NCI-H128 (cell line): ENCODE measurements around the gene SLC17A3.

Source experiments
- DNase-seq: peaks from one replicate; lab custom pipeline; 2025; ENCODE audit not compliant: unreplicated experiment; lab: John Stamatoyannopoulos, UW

The SLC17A3 gene

GRCh38 chr6:25889877-25890853 lies 16.1 kb upstream of the SLC17A3 start:
- peak; percentile 40 for DNase-seq

GRCh38 chr6:25888626-25889025 lies 14.6 kb upstream of the SLC17A3 start:
- no peak for DNase-seq

- DNase-seq = no peak
These were observed 12.0 kb upstream of the SLC17A3 start for GRCh38 chr6:25886066-25886465.

DNA sequence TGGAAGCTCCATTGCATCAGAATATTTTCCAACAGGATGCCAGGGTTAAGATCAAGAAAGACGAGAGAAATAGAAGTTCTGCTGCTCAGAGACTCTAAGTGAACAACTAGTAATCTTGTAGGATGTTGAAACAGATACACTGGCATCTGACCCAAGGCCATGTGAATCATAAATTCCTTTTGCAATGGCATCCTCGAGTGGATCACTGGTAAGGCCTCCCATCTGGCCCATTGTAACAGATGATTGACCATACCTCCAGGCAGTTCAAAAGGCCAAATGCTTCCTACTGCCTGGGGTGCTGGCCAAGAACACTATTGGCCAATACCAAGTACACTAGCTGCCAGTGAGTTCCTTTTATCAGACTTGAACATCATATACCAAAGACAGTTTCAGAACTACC lies 9.9 kb upstream of the SLC17A3 start:
- DNase-seq = no peak

- DNase-seq = no peak
These were observed 9.5 kb upstream of the SLC17A3 start for GRCh38 chr6:25883536-25883935.

- no peak for DNase-seq
These were observed 8.0 kb upstream of the SLC17A3 start for GRCh38 chr6:25882051-25882496.

GRCh38 chr6:25880601-25881000 lies 6.6 kb upstream of the SLC17A3 start:
- no peak for DNase-seq

- no peak for DNase-seq
These were observed 4.8 kb upstream of the SLC17A3 start for GRCh38 chr6:25878721-25879322.

- DNase-seq = no peak
These were observed 2.0 kb upstream of the SLC17A3 start for GRCh38 chr6:25875926-25876602.

- DNase-seq = no peak
These were observed 1.5 kb upstream of the SLC17A3 start for GRCh38 chr6:25875563-25875905.

DNA sequence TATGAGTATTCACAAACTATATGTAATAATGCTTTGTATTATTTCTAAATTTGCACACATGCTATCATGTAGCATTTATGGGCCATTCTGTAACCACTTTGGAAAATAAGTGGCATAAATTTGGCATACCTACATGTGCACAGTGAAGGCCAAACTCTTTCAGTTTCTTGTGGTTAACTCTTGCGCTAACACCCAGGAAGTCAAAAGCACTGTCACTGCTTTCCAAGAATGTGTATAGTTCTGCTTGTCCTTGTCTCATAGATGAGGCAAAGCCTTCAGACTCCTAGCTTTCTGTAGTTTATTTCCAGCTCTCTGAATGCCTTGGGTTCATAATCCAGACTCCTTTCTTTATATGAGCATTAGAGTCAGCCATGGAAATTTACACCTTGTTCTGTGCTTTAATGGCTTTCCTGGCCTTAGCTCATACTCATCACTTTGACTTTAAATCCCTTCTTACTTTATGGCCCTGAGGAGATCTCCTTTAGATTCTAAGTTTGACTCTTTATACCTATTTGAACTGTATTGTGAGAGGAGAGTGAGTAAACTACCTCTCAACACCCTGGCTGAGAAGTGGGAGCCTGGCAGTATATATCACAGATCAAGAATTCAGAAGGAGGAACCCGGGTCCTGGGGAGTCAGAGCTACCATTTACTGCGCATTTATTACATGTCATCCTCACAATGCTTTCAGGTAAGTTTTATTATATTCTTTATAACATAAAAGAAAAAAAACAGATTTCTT lies 949 bp upstream of the SLC17A3 start:
- no peak for DNase-seq

DNA sequence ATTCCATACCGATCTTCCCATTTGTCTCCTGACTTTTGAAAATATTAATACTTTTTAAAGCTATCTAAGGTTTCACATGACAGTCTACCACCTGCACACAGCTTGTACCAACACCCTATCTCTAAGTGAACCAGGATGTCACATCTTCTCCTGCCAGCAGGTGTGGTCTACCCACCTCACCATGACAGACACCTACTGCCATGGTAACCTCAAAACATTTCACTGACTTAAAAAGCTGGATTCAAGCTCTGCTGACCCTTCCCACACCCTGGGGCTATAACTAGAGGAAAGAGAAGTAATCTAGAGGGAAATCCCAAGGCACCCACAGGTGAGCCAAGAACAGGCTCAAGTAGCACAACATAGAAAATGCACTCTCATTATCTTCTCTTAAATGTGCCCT lies 1.2 kb downstream of the SLC17A3 start:
- no peak for DNase-seq

DNA sequence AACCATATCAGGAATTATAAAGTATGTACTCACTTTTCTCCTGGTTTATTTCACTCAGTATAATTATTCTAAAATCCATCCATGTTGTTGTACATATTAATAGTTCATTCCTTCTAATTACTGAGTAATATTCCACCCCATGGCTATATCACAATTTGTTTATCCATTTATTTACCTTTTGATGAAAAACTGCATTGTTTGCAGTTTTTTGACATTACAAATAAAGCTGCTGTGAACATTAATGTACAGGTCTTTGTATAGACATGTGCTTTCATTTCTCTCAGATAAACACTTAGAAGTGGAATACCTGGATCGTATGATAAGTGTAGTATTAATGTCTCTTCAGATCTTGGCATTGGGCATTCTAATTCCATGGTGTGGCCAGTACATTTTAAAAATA lies 4.2 kb downstream of the SLC17A3 start:
- no peak for DNase-seq

DNA sequence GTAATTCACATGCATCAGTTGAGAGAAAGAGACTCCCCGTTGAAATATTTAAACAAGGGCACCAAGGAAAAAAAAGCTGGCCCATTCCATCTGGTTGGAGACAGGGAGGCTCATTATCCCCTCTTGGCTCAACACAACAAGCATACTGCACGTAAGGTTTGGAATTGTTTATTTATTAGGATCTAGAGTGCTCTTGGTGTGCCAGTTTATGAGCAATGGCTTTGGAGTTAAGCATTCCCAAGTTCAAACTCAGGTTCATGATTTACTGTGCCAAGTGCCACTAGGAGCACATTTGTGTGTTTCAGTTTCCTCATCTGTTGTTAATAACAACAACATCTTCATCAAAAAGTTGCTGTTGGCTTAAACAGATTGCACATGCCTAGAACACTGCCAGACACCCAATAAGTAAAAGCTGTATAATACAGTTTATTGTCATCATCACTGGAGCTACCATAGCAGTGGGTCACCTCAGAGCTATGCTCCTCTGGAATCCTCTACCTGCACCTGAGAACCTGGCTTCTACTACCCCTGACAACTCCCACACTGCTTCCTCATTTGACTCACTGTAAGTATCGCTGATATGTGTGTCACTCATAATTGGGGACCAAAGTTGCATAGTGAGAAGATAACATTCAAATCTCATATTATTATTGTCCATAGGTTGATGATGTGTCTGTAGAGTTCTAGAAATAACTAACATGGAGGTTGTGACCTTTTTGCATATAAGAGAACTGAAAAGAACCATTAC lies 5.4 kb downstream of the SLC17A3 start:
- no peak for DNase-seq

- DNase-seq = no peak
These were observed 8.0 kb downstream of the SLC17A3 start for GRCh38 chr6:25866011-25866410.

DNA sequence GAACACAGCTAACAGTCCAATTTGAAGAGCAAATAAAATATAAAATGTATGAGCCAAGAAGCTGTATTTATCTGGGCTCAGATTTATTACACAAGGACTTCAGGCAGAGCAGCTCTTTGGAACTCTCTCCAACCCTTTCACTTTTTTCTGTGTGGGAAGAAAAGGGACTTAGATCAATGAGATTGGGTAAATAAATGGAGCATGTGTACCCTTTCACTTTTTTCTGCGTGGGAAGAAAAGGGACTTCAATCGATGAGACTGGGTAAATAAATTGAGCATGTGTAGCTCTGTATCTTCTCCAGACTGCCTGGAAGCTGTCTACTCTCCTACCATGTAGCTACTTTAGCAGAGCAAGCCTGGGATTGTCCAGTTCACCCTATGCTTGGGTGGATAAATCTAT lies 10.7 kb downstream of the SLC17A3 start:
- no peak for DNase-seq

DNA sequence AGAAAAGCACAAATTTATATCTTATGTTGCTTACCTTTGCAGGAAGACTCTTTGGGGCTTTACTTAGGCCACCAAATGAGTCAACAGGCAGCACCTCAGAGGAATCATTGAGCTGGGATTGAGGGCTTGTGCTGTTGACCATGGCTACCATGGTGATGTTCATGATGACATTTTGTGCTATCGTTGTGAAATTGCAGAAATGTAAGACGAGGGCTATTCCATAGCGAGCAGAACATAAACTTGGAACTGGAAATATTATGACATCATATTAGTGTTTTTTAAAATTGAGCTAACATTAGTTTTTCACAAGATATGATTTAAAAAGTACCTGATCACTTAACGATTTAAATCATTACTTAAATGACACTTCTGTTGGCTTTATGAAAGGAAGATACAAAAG lies 11.8 kb downstream of the SLC17A3 start:
- no peak for DNase-seq

GRCh38 chr6:25852756-25853155 lies 21.3 kb downstream of the SLC17A3 start:
- no peak for DNase-seq

GRCh38 chr6:25851961-25852360 lies 22.1 kb downstream of the SLC17A3 start:
- DNase-seq = no peak

DNA sequence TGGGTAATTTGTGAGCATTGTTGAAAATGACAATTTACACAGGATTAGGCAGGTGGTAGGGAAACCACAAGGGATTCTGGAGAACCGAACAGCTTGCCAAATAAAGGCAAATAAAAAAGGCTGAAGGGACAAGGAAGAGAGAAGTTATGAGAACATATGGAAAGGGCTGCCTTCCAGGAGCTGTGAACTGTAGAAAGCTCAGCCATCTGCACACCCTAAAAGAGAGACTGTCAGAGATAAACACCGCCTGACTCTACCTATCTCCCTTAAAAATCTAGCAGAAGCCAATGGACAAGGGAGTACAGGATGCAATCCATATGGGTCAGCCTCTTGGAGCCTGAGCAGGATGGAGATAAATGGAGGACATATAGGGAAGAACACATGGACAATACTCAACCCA lies 29.5 kb downstream of the SLC17A3 start:
- no peak for DNase-seq

GRCh38 chr6:25842526-25842925 lies 31.5 kb downstream of the SLC17A3 start:
- DNase-seq = no peak
